Prostate gland (tissue), 2 donors: ENCODE measurements around the gene UBE2E2. TPM values are rescaled to one million over a fixed set of nuclear protein-coding genes. Genes with fewer than 3 reads are reported as not detected.

ENCODE experiments used
- DNase-seq: peaks from one replicate; pipeline ENCODE4 v3.0.0-alpha.2; 2019; ENCODE audit warnings: low spot score
- H3K27ac ChIP-seq, 2 donors: fragments of 200-600 bp; sonication (generic); 2 replicates each; pipeline ENCODE4 v1.5.1; 2017 to 2019
- H3K27me3 ChIP-seq: fragments of 200-600 bp; sonication (generic); replicated peaks from 2 replicates; pipeline ENCODE4 v1.5.1; 2019; ENCODE audit not compliant: insufficient read depth
- H3K36me3 ChIP-seq, 2 donors: fragments of 200-600 bp; sonication (generic); 1 replicate in 1 of 2; 2 replicates in 1 of 2; pipeline versions ENCODE4 v1.5.1 to v1.8.1; 2017 to 2019
- H3K4me1 ChIP-seq: fragments of 200-600 bp; sonication (generic); replicated peaks from 2 replicates; pipeline ENCODE4 v1.5.1; 2019
- H3K4me3 ChIP-seq, 2 donors: fragments of 200-600 bp; sonication (generic); 2 replicates each; pipeline ENCODE4 v1.5.1; 2017 to 2019
- H3K9me3 ChIP-seq: fragments of 200-600 bp; sonication (generic); 2 replicates; pipeline ENCODE4 v1.5.1; 2017
- POLR2A ChIP-seq: fragments of 450-650 bp; IDR thresholded peaks from one replicate; pipeline ENCODE4 v1.6.1; 2016; ENCODE audit warnings: antibody characterized with exemption, mild to moderate bottlenecking
- POLR2AphosphoS5 ChIP-seq: sonication (generic); formaldehyde crosslinking; IDR thresholded peaks from one replicate; pipeline ENCODE4 v1.6.1; 2017; ENCODE audit warnings: antibody characterized with exemption
- WGBS: methylation state at CpG from one replicate; pipeline ENCODE4 v1.1.5; 2018; 5-methylcytosine and 5-hydroxymethylcytosine counted together
- intact Hi-C: fragments of 100-400 bp; cut with DNase I; formaldehyde crosslinking; loops from one replicate; pipeline ENCODE4 v1.14.2; 2022
- total RNA-seq, 2 donors: library from RNA; depleted of rRNA; stranded (reverse); fragments of >200 nt; gene quantifications; one replicate each; pipeline ENCODE4 v1.1.0, GENCODE V29; 2016
- TF ChIP-seq, protein P1 (sequence below), 4 experiments: fragments of 200-600 bp in 2 of 4; fragments of 450-650 bp in 2 of 4; sonication (generic) in 2 of 4; IDR thresholded peaks; 1 replicate in 3 of 4; 2 replicates in 1 of 4; pipeline ENCODE4 v1.5.1; 2016 to 2019; ENCODE audit warnings: antibody characterized with exemption in 4 of 4, mild to moderate bottlenecking in 2 of 4, moderate library complexity in 2 of 4

The UBE2E2 gene
- total RNA-seq, 2 donors from 2014 or later = 25.9 to 48.7 TPM

GRCh38 chr3:23324745-23325144 is 121.6 kb downstream of the UBE2E2 start:
- no peak overlapping the region for H3K4me3 ChIP-seq
- no peaks in the 10 kb centered on the region for H3K27me3 ChIP-seq
- no peaks in the 10 kb centered on the region for H3K9me3 ChIP-seq
- intact Hi-C loops = no loop called here
- no peak for DNase-seq
- no peak overlapping the region for H3K27ac ChIP-seq
- WGBS = 33% methylated on average over 1 of the region's 1 CpG
- TF ChIP-seq, protein P1, sequence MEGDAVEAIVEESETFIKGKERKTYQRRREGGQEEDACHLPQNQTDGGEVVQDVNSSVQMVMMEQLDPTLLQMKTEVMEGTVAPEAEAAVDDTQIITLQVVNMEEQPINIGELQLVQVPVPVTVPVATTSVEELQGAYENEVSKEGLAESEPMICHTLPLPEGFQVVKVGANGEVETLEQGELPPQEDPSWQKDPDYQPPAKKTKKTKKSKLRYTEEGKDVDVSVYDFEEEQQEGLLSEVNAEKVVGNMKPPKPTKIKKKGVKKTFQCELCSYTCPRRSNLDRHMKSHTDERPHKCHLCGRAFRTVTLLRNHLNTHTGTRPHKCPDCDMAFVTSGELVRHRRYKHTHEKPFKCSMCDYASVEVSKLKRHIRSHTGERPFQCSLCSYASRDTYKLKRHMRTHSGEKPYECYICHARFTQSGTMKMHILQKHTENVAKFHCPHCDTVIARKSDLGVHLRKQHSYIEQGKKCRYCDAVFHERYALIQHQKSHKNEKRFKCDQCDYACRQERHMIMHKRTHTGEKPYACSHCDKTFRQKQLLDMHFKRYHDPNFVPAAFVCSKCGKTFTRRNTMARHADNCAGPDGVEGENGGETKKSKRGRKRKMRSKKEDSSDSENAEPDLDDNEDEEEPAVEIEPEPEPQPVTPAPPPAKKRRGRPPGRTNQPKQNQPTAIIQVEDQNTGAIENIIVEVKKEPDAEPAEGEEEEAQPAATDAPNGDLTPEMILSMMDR (IDR thresholded peaks at IDR 0.05) = no peak
- TF ChIP-seq POLR2AphosphoS5 = no peak
- no peak for TF ChIP-seq POLR2A
- peaks cover 8% of the 10 kb centered on the region for H3K4me1 ChIP-seq
- no peaks in the 10 kb centered on the region for H3K36me3 ChIP-seq

DNA sequence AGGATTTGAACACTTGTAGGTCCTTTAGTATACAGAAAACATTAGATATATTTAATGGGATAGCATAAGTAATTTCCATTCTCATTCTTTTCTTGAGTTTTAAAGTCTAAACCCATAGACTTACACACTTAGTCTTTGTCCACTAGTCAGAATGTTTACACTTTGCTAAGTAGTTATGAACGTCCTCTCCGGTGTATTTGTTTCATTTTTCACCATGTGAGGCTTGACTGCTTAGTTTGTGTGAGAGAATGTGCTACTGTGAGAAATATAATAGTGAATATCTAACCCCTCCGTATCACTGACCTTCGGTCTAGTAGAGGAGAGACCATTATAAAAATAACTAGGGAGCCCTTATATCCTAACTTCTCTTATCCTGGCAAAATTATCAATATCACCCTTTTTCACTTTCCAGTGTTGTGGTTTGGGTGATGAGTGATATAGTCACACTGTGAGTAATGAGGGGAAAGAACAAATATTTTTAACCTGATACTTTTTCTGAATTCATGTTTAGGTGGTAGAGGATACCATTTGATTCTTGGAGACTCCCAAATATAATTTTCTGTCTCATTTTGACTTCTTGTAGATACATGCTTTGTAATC is 122.4 kb downstream of the UBE2E2 start:
- no peak overlapping the region for H3K27ac ChIP-seq
- H3K4me1 ChIP-seq = peaks cover under 1% of the 10 kb centered on the region
- H3K27me3 ChIP-seq = no peaks in the 10 kb centered on the region
- no peak for TF ChIP-seq POLR2A
- TF ChIP-seq POLR2AphosphoS5 = no peak
- TF ChIP-seq, protein P1 (IDR thresholded peaks at IDR 0.05) = no peak
- no peak for DNase-seq
- no peaks in the 10 kb centered on the region for H3K36me3 ChIP-seq
- 82% methylated on average over 4 of the region's 4 CpGs for WGBS
- intact Hi-C loops = no loop called here
- no peak overlapping the region for H3K4me3 ChIP-seq
- no peaks in the 10 kb centered on the region for H3K9me3 ChIP-seq

DNA sequence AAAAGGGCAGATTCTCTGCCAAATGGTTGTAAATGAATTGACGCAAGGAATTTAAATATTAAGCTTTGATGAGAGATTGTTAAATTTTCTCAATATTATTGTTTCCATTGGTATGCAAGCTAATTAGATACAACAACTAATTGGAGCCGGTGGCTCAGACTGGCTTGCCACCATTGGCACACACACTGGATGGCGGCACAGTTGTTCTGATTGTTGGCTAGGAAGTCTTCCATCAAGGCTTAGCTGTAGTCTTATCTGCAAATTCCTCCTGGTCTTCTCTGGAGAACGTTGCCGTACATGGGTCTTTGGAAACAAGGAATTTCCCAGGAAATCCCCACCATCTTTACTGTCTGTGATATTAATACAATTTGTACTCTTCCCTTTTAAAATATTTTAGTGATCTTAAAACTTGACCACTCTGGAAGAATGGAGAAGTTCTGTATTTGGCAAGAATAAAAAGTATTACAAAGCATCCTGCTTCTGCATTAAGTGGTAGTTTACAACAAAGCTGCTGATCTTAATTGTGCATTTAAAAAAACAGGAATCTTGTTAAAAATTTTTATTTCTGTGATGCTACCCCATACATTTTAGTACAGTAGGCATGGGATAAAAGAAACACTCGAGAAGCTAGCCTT is 126.5 kb downstream of the UBE2E2 start:
- H3K27me3 ChIP-seq = no peaks in the 10 kb centered on the region
- H3K9me3 ChIP-seq = no peaks in the 10 kb centered on the region
- no peak for TF ChIP-seq POLR2A
- no peak for TF ChIP-seq POLR2AphosphoS5
- TF ChIP-seq, protein P1 (IDR thresholded peaks at IDR 0.05) = no peak
- WGBS = 79% methylated on average over 6 of the region's 6 CpGs
- H3K4me3 ChIP-seq = no peak overlapping the region
- H3K36me3 ChIP-seq = no peaks in the 10 kb centered on the region
- H3K4me1 ChIP-seq = no peaks in the 10 kb centered on the region
- no peak overlapping the region for H3K27ac ChIP-seq
- no peak for DNase-seq
- intact Hi-C loops = no loop called here

- DNase-seq = no peak
Observed at GRCh38 chr3:23330568-23330967, 127.4 kb downstream of the UBE2E2 start.

More at GRCh38 chr3:23330568-23330967, 127.4 kb downstream of the UBE2E2 start:
- no peaks in the 10 kb centered on the region for H3K9me3 ChIP-seq
- 44% methylated on average over 1 of the region's 1 CpG for WGBS
- H3K36me3 ChIP-seq = no peaks in the 10 kb centered on the region
- no peaks in the 10 kb centered on the region for H3K27me3 ChIP-seq
- H3K4me1 ChIP-seq = no peaks in the 10 kb centered on the region
- H3K4me3 ChIP-seq = no peak overlapping the region
- H3K27ac ChIP-seq = no peak overlapping the region
- intact Hi-C loops = no loop called here
- TF ChIP-seq POLR2A (no peak), POLR2AphosphoS5 (no peak)
- TF ChIP-seq, protein P1 (IDR thresholded peaks at IDR 0.05) = no peak
